ENCODE data around the gene CHCHD6. TPM values are rescaled to one million over a fixed set of nuclear protein-coding genes. Genes with fewer than 3 reads are reported as not detected.

The CHCHD6 gene, protein sequence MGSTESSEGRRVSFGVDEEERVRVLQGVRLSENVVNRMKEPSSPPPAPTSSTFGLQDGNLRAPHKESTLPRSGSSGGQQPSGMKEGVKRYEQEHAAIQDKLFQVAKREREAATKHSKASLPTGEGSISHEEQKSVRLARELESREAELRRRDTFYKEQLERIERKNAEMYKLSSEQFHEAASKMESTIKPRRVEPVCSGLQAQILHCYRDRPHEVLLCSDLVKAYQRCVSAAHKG
- total RNA-seq = 1 to 10 TPM; 4.6 to 6.0 TPM

DNA sequence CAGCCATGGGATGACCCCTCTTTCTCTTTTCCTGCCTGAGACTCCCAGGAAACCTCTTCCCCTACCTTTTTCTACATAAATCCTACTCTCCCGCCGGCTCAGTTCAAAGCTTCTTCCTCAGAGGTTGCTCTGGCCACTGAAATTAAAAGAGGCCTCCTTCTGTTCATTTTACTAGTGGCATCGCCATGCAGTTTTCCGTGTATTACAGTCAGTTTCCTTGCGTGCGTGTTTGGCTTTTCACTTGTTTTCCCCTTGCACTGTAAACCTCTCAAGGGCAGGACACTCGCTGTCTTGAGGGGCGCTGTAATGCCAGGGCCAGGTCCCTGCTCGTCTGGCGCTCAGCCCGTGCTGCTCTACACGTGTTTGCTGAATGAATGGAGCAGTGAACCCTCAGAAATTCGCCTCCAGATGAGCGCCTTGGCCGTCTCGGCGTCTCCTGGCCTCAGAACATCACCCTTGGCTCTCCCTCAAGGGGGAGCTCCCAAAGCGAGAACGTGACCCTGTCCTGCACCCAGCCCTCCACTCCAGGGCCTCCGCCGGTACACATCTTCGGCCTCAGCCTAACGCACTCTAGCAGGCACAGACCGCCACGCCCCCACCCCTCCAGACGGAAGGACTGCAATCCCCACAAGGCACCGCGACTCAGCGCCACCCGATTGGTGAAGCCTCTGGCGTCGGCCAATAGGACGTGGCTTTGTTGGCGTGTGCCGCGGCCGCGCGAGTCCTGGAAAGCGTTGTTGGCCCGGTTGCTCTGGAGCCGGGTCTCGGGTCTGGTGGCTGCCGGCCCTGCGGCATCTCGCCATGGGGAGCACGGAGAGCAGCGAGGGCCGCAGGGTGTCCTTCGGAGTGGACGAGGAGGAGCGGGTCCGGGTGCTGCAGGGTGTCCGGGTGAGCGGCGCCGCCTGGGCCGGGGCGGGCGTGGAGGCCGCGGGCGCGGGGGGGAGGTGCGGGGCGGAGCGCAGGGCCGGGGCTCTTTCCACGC, at the start of gene CHCHD6:
Gene CHCHD6 (plus strand): TSS at position 729 of the 982 bp plus-strand sequence. CDS start 73 bp downstream, at position 802.

DNA sequence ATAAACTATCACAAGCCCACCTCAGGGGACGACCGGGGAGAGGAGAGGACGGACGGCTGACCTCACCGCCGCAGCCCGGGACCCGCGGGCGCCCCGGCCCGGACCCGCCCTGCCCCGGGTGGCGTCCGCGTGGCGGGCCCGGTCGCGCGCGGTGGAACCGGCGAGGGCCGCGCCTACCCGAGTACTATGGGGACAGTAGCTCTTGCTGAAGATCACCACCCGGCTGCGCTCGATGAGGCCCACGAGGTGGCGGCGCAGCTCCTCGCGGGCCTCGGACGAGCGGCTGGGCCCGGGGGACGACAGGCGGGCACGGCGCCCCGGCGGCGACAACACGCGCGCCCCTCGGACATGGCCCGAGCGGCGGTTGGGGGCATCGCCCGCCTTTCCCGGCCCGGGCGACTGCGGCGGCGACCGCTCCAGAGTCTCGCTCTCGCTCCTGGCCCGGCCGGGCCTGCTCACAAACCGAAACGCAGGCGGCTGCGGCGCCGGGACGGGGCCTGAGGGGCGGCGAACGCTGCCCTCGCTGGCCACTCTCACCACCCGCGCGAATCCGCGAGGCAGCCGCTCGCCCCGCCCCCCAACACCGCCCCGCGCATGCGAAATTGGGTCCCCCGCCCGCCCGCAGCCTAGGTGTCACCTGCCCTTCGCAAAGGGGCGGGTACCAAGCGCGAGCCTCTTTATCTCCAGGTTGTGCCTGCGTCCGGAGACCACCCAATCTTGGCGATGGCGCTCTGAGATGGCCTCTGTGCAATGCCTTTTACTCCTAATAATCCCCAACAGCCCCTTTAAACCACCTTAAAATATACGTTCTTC, 49.3 kb upstream of the CHCHD6 start, which contains the start of gene TXNRD3:
Gene TXNRD3 (minus strand): TSS at position 554 of the 813 bp plus-strand sequence.

DNA sequence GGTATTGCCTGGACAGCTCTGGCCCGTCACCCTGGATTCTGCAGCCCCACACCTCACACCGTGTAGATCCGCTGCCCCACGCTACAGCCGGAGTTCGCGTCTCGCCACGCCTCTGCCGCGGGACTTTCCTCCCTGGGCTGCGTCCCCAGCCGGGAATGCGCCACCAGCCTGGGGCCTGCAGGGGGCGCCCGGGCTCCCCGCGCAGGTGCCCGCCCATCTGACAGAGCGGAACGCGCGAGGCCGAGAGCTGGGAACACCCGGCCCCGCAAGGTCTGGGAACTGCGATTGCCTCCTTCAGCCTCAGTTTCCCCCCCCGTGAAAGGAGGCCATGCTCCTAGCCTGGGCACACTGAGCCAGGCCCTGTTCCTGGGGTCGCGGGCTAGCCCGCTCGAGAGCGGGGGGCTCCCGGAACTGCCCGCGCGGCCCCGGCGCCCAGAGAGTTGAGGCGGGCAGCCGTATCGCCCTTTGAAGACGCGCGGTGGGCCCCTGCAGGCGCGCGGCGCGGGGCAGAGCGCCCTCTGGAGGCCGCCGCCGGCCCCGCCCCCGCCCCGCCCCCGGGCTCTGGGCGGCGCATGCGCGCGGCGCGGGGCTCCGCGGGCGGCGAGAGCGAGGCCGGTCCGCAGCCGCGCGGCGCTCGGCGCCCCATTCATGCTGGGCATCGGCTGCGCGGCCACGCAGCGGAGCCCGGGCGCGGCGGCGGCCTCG, 278.6 kb downstream of the CHCHD6 start, which contains the start of gene PLXNA1:
Gene PLXNA1 (plus strand): TSS at position 645 of the 705 bp plus-strand sequence. CDS start 5,479 bp downstream, outside the sequence.

Other genes starting within 250 kb of the CHCHD6 start
- gene ZXDC, start 228.3 kb upstream of the CHCHD6 start, total RNA-seq = 10 to 100 TPM; 29.4 to 31.9 TPM
- not detected for gene UROC1, start 186.5 kb upstream of the CHCHD6 start, total RNA-seq
- not detected for gene CHST13, start 180.1 kb upstream of the CHCHD6 start, total RNA-seq
- not detected for gene C3orf22, start 145.3 kb upstream of the CHCHD6 start, total RNA-seq
- 1 to 10 TPM; 1.0 to 1.1 TPM for gene TXNRD3, start 49.1 kb upstream of the CHCHD6 start, total RNA-seq